VCaP (cell line): Measurements from ENCODE around the gene SERPINI1.

Experiments
- H3K27ac ChIP-seq: fragments of 450-650 bp; 2 replicates; pipeline ENCODE4 v1.5.1; 2017
- CTCF ChIP-seq: fragments of 450-650 bp; conservative IDR thresholded peaks from 2 replicates; pipeline ENCODE4 v1.5.1; 2017; ENCODE audit warnings: mild to moderate bottlenecking, moderate library complexity

Gene SERPINI1

GRCh38 chr3:167851749-167852148, 116.2 kb downstream of the SERPINI1 start:
- TF ChIP-seq CTCF: no peak

GRCh38 chr3:167852216-167852615, 116.7 kb downstream of the SERPINI1 start:
- H3K27ac ChIP-seq: no peak overlapping the region
- no peak for TF ChIP-seq CTCF

More at GRCh38 chr3:167851749-167852148, 116.2 kb downstream of the SERPINI1 start:
- H3K27ac ChIP-seq: no peak overlapping the region

GRCh38 chr3:167854063-167854462, 118.5 kb downstream of the SERPINI1 start:
- TF ChIP-seq CTCF: no peak
- no peak overlapping the region for H3K27ac ChIP-seq

GRCh38 chr3:167854846-167855245, 119.3 kb downstream of the SERPINI1 start:
- no peak for TF ChIP-seq CTCF
- H3K27ac ChIP-seq: no peak overlapping the region

- H3K27ac ChIP-seq: no peak overlapping the region
- TF ChIP-seq CTCF: no peak
Measured at GRCh38 chr3:167855306-167855705, 119.8 kb downstream of the SERPINI1 start.

- no peak for TF ChIP-seq CTCF
- H3K27ac ChIP-seq: no peak overlapping the region
Measured at GRCh38 chr3:167858865-167859264, 123.3 kb downstream of the SERPINI1 start.

- H3K27ac ChIP-seq: no peak overlapping the region
- no peak for TF ChIP-seq CTCF
Measured at GRCh38 chr3:167859610-167860009, 124.1 kb downstream of the SERPINI1 start.

- H3K27ac ChIP-seq: peak overlapping the region; percentile 66
- no peak for TF ChIP-seq CTCF
Measured at GRCh38 chr3:167861649-167862048, 126.1 kb downstream of the SERPINI1 start.
